Measurements from ENCODE around the gene ZNF267. TPM values are rescaled to one million over a fixed set of nuclear protein-coding genes. Genes with fewer than 3 reads are reported as not detected.
A peak's percentile ranks its signal among the peaks of the same experiment; 100 is the strongest.
"Not testable (repeated sequence)": the region's sequence is repeated elsewhere in the genome, so short reads cannot be mapped to it uniquely, and the experiment has no call there.

ZNF267 gene
- total RNA-seq, 1 experiment from 2014 or later, result 25.5 TPM

DNA sequence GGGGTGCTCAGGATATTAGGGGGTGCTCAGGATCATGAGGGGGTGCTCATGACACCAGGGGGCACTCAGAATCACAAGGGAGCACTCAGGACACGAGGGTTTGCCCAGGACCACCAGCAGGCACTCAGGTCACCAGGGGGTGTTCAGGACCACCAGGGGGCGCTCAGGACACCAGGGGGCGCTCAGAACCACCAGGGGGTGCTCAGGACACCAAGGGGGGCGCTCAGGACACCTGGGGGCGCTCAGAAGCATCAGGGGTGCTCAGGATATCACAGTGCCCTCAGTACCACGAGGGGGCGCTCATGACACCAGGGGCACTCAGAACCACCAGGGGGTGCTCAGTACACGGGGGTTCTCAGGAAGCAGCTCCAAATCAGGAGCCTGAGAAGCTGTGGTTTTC, 82.6 kb downstream of the ZNF267 start:
- TF ChIP-seq, protein P1, sequence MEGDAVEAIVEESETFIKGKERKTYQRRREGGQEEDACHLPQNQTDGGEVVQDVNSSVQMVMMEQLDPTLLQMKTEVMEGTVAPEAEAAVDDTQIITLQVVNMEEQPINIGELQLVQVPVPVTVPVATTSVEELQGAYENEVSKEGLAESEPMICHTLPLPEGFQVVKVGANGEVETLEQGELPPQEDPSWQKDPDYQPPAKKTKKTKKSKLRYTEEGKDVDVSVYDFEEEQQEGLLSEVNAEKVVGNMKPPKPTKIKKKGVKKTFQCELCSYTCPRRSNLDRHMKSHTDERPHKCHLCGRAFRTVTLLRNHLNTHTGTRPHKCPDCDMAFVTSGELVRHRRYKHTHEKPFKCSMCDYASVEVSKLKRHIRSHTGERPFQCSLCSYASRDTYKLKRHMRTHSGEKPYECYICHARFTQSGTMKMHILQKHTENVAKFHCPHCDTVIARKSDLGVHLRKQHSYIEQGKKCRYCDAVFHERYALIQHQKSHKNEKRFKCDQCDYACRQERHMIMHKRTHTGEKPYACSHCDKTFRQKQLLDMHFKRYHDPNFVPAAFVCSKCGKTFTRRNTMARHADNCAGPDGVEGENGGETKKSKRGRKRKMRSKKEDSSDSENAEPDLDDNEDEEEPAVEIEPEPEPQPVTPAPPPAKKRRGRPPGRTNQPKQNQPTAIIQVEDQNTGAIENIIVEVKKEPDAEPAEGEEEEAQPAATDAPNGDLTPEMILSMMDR (IDR thresholded peaks at IDR 0.05; ENCODE audit: insufficient read depth in 1 of 2, low read depth in 1 of 2, low read length in 1 of 2, severe bottlenecking in 1 of 2, unreplicated experiment in 1 of 2), result peak in 1 of 2 experiments; percentile 12
- H3K27me3 Mint-ChIP-seq (ENCODE audit: insufficient read depth, unreplicated experiment); H3K36me3 Mint-ChIP-seq (ENCODE audit: insufficient read depth, unreplicated experiment); BruUV-seq (replicated peaks); POLR2A ChIA-PET; H3K4me1 Mint-ChIP-seq (ENCODE audit: low read depth, unreplicated experiment); CTCF ChIA-PET; H3K4me1 ChIP-seq; H3K36me3 ChIP-seq (ENCODE audit: control insufficient read depth, insufficient read depth, low read length); H3K27me3 ChIP-seq (replicated peaks; ENCODE audit: control insufficient read depth, insufficient read depth, low read length); H3K27ac Mint-ChIP-seq (ENCODE audit: unreplicated experiment); H3K4me3 Mint-ChIP-seq (ENCODE audit: unreplicated experiment); H3K4me3 ChIP-seq (ENCODE audit: low read depth, low read length); H3K9me3 ChIP-seq; H3K9me3 Mint-ChIP-seq (ENCODE audit: unreplicated experiment); intact Hi-C loops (cut with micrococcal nuclease; ENCODE audit: unreplicated experiment): not testable (repeated sequence)
- peak in 1 of 2 experiments; percentile 3 for DNase-seq

DNA sequence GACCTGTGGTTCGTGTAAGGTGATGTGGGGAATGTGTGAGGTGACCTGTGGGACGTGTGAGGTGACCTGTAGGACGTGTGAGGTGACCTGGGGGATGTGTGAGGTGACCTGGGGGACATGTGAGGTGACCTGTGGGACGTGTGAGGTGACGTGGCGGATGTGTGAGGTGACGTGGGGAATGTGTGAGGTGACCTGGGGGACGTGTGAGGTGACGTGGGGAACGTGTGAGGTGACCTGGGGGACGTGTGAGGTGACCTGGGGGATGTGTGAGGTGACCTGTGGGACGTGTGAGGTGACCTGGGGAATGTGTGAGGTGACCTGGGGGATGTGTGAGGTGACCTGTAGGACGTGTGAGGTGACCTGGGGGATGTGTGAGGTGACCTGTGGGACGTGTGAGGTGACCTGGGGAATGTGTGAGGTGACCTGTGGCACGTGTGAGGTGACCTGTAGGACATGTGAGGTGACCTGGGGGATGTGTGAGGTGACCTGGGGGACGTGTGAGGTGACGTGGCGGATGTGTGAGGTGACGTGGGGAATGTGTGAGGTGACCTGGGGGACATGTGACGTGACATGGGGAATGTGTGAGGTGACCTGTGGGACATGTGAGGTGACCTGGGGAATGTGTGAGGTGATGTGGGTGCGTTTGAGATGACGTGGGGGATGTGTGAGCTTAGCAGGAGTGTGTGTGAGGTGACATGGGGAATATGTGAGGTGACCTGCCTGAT, 86.7 kb downstream of the ZNF267 start:
- intact Hi-C loops (cut with micrococcal nuclease; ENCODE audit: unreplicated experiment); H3K27me3 Mint-ChIP-seq (ENCODE audit: insufficient read depth, unreplicated experiment); H3K9me3 ChIP-seq; H3K36me3 ChIP-seq (ENCODE audit: control insufficient read depth, insufficient read depth, low read length); H3K4me3 Mint-ChIP-seq (ENCODE audit: unreplicated experiment); H3K4me1 Mint-ChIP-seq (ENCODE audit: low read depth, unreplicated experiment); H3K27ac Mint-ChIP-seq (ENCODE audit: unreplicated experiment); H3K9me3 Mint-ChIP-seq (ENCODE audit: unreplicated experiment); CTCF ChIA-PET; DNase-seq; BruUV-seq (replicated peaks); H3K4me3 ChIP-seq (ENCODE audit: low read depth, low read length); H3K36me3 Mint-ChIP-seq (ENCODE audit: insufficient read depth, unreplicated experiment); H3K27me3 ChIP-seq (replicated peaks; ENCODE audit: control insufficient read depth, insufficient read depth, low read length); POLR2A ChIA-PET; H3K4me1 ChIP-seq: not testable (repeated sequence)
